Left ventricle myocardium superior (tissue), 1 donor: ENCODE data around the gene DDI2. TPM values are rescaled to one million over a fixed set of nuclear protein-coding genes. Genes with fewer than 3 reads are reported as not detected.
A peak's percentile ranks its signal among the peaks of the same experiment; 100 is the strongest.
"Not testable (repeated sequence)": the region's sequence is repeated elsewhere in the genome, so short reads cannot be mapped to it uniquely, and the experiment has no call there.

Experiments
- ATAC-seq: fragments of 200-7000 bp; cut with Tn5 transposase; one replicate; pipeline ENCODE4 v1.9.1; 2020; ENCODE audit warnings: mild to moderate bottlenecking, moderate library complexity
- DNase-seq: peaks from one replicate; pipeline ENCODE4 v3.0.0-alpha.2; 2020
- intact Hi-C: fragments of 100-400 bp; cut with micrococcal nuclease; formaldehyde crosslinking; loops from one replicate; pipeline ENCODE4 v1.11.0; 2022
- total RNA-seq: library from RNA; stranded (reverse); fragmentation: NEBNext Ultra II Directional; extraction: Animal tissue kit (Norgen Biotek cat#: 25700); gene quantifications from one replicate; pipeline ENCODE4 v1.2.1, GENCODE V29; 2021
- donor health status: DM: no; HTN: yes; CAD: no; lungs with severe emphysema.

The DDI2 gene
- total RNA-seq, 1 donor from 2014 or later: 21.9 TPM

GRCh38 chr1:15691434-15692032 lies 74.3 kb downstream of the DDI2 start:
- ATAC-seq (peak; percentile 91), DNase-seq (peak; percentile 69)
- intact Hi-C loops: no loop called here

DNA sequence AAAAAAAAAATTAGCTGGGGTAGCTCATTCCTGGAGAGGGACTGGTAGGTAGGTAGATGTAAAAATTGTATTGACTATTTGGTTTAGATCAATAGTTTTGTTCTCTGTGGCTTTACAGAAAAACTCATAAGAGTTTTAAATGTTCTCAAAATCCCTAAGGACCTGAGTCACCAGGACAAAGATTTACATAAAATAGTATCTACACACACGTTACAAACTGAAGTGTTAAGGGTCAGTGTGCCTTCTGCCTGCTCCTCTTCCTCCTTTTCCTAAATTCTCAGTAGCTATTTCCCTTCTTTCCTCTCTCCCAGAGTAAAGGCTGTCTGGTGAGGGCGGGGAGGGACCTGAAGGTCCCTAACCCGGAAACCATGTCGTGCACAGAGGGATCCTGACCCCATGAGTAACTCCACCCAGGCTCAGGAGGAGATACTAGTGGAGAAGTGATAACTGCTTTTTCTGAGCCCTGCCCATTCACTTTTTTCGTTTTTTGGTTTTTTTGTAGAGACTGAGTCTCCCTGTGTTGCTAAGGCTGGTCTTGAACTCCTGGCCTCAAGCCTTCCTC lies 74.9 kb downstream of the DDI2 start:
- intact Hi-C loops: no loop called here

DNA sequence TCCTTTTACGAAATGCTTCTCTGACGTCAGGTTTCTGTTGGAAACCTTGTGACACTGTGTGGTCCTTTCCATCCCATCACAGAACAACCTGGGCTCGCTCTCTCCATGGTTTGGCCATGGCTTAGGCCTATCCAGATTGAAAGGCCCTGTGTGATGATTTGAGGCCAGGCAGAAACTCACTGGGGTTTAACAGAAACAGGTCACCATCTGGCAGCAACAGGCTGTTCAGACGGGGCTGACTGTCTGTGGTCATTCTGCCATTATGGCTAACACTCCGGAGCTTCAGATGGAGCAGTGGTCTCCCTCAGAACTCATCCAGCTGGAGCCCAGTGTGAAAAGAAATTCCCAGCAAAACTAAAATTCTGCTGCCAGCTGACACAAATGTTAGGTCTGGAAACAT lies 76.1 kb downstream of the DDI2 start:
- intact Hi-C loops: no loop called here
- DNase-seq (no peak), ATAC-seq (peak; percentile 14)

More for the DNA sequence above, 74.9 kb downstream of the DDI2 start:
- peak; percentile 40 for ATAC-seq
- DNase-seq: no peak

GRCh38 chr1:15696956-15697521 lies 79.8 kb downstream of the DDI2 start:
- peak; percentile 23 for ATAC-seq
- intact Hi-C loops: no loop called here
- no peak for DNase-seq

- no peak for DNase-seq
- ATAC-seq: no peak
- intact Hi-C loops: no loop called here
These were observed 80.9 kb downstream of the DDI2 start for GRCh38 chr1:15698201-15698600.

DNA sequence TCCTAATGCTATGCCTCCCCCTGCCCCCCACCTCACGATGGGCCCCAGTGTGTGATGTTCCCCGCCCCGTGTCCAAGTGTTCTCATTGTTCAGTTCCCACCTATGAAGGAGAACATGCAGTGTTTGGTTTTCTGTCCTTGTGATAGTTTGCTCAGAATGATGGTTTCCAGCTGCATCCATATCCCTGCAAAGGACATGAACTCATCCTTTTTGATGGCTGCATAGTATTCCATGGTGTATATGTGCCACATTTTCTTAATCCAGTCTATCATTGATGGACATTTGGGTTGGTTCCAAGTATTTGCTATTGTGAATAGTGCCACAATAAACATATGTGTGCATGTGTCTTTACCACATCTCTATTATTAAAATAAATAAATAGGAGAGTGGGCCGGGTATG lies 82.1 kb downstream of the DDI2 start:
- intact Hi-C loops, ATAC-seq: not testable (repeated sequence)

DNA sequence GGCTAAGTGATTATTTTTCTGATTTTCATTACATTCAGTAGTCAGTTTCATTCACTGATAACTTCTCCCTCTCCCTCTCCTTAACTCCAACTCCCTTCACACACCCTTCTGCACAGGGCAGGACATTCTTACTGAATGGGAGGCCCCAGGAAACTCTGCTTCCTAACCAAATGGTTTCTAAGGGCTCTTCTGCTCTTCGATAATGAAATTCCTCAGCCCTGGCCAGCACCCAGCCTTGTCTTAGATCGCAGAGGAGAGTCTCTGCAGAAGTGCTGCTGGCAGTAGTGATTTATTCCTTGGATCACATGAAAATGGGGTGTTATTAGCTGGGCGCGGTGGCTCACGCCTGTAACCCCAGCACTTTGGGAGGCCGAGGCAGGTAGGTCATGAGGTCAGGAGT lies 83.2 kb downstream of the DDI2 start:
- DNase-seq (no peak), ATAC-seq (no peak)
- intact Hi-C loops: no loop called here

More for the DNA sequence above, 82.1 kb downstream of the DDI2 start:
- DNase-seq: not testable (repeated sequence)

- intact Hi-C loops: no loop called here
- ATAC-seq (no peak), DNase-seq (no peak)
These were observed 84.5 kb downstream of the DDI2 start for GRCh38 chr1:15701784-15702183.

DNA sequence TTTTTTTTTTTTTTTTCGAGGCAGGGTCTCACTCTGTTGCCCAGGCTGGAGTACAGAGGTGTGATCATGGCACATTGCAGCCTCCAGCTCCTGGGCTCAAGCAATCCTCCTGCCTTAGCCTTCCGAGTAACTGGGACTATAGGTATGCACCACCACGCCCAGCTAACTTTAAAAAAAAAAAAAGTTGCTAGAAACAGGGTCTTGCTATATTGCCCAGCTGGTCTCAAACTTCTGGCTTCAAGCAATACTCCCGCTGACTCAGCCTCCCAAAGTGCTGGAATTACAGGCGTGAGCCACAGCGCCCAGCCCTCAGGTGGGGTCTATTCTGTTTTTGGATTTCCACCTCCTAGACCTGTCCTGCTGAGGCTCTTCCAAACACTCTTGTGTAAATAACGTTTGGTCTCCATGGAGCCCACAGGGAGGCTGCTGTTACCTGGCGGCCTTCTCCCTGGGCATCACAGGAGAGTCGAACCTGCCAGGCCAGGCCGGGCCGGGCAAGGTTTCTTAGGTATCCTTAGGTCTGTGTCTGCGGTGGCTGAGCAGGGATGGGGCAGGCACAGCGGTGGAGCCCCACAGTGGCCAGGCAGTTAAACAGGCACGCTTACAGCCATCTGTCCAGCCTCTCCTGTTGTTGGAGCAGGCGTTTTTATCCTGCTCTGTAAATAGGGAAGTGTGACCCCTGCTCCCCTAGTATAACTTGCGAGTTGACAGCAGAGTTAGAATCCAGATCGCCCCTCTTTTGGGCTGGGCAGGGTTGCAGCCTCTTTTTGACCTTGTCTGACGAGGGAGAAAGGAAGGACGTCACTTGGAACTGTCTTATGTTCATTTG lies 85.7 kb downstream of the DDI2 start:
- intact Hi-C loops: no loop called here
- ATAC-seq: peak; percentile 67
- DNase-seq: peak; percentile 57

DNA sequence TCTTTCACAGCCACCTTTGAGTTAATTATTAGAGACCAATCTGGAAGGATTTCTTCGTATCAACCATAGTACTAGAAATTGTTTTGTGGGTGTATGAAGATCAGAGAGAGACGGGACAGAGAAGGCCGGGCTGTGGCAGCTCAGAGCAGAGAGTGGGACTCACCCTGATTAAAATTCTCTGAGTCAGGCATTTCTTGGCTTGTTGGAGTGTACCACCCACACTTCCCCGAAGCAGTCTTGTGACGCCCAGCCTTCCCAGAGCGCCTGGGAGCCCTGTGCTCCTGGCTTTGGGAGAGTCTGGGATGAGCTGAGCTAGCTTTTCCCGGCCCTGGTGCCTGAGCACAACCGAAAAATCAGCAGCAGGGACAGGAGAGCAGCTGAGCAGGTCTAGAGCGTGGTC lies 86.3 kb downstream of the DDI2 start:
- intact Hi-C loops: no loop called here
- peak; percentile 90 for ATAC-seq
- peak; percentile 81 for DNase-seq

DNA sequence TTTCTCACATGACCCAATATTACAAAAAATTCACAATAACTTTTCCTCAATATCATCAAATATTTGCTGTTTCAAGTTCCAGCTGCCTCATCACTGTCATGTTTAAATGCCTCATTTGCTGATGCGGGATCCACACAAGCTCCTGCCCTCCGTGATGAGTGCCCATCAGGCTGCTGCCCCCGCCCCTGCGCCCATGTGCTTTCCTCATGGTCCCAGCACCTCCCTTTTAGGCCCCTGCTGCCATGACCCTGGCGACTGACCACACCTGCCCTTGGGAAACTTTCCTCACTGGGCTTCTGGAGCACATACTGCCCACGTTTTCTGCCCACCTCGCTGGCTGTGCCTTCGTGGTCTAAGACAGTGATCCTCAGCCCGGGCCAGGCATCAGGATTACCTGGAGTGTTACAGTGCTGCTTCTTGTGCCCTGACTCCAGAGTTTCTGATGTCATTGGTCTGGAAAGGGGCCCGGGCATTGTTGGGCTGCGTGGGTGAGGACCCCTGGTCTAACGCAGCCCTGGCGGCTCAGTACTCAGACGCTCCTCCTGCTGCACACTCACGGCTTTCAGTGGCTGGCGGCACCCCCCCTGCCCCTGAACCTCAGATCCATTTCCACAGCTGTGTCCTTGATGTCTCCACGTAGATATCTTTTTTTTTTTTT lies 87.4 kb downstream of the DDI2 start:
- intact Hi-C loops: no loop called here
- DNase-seq: no peak
- no peak for ATAC-seq

DNA sequence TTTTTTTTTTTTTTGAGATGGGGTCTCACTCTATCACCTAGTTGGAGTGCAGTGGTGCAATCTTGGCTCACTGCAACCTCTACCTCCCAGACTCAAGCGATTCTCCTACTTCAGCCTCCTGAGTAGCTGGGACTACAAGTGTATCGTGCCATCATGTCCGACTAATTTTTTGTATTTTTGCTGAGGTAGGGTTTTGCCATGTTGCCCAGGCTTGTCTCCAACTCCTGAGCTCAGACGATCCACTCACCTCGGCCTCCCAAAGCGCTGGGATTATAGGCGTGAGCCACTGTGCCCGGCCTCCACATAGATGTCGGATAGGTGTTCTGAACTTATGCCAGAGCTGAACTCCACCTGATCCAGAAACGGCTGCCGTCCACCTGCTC lies 87.9 kb downstream of the DDI2 start:
- intact Hi-C loops: no loop called here

GRCh38 chr1:15706751-15707150 lies 89.5 kb downstream of the DDI2 start:
- peak; percentile 12 for ATAC-seq
- no peak for DNase-seq
- intact Hi-C loops: no loop called here

More for the DNA sequence above, 87.9 kb downstream of the DDI2 start:
- DNase-seq (no peak), ATAC-seq (no peak)

- intact Hi-C loops: no loop called here
- DNase-seq (no peak), ATAC-seq (no peak)
These were observed 90.1 kb downstream of the DDI2 start for GRCh38 chr1:15707239-15707925.

DNA sequence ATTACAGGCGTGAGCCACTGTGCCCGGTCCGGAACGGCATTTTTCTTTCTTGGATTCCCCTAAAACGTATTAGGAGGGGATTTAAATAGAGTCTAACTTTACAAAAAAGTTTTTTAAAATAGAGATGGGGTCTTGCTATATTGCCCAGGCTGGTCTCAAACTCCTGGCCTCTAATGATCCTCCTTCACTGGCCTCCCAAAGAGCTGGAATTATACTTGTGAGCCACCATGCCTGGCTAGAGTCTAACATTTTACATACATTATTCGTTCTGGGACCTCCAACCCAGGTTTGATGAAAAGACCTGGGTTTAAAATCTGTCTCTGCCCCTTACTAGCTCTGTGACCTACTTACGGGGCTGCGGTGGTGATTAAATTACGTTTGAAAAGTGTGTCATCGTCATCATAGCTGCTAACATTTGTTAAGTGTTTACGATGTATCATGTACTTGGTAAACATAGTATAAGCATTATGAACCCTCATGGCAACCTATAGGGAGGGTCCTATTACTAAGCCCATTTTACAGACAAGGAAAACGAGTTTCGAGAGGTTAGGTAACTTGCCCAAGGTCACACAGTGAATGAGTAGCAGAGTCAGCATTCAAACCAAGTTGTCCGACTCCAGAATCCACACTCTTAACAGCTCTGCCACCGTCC lies 91.4 kb downstream of the DDI2 start:
- no peak for DNase-seq
- intact Hi-C loops: no loop called here
- ATAC-seq: no peak

GRCh38 chr1:15709226-15709625 lies 92.0 kb downstream of the DDI2 start:
- DNase-seq: no peak
- ATAC-seq: no peak
- intact Hi-C loops: no loop called here

GRCh38 chr1:15712168-15712567 lies 94.9 kb downstream of the DDI2 start:
- DNase-seq: no peak
- intact Hi-C loops: no loop called here

GRCh38 chr1:15714406-15715136 lies 97.3 kb downstream of the DDI2 start:
- intact Hi-C loops: no loop called here
- ATAC-seq: peak; percentile 80
- peak; percentile 68 for DNase-seq

More at GRCh38 chr1:15712168-15712567, 94.9 kb downstream of the DDI2 start:
- ATAC-seq: no peak
